ENCODE data around the gene ST3GAL2. TPM values are rescaled to one million over a fixed set of nuclear protein-coding genes. Genes with fewer than 3 reads are reported as not detected.

ST3GAL2 gene
- polyA plus RNA-seq, 2 of the 4 experiments (the other 2 are of a cell fraction) = 11.1 to 16.3 TPM

GRCh38 chr16:70428178-70428998, 10.5 kb downstream of the ST3GAL2 start:
- no peaks in the 10 kb centered on the region for H3K9me3 ChIP-seq

More at GRCh38 chr16:70428178-70428998, 10.5 kb downstream of the ST3GAL2 start:
- under 1% methylated on average over 9 of the region's 9 CpGs for WGBS (ENCODE audit: missing lambda C conversion rate)
- FAIRE-seq (no peak), ATAC-seq (peak; percentile 87 to 88), DNase-seq (ENCODE audit: low read depth in 1 of 2, low spot score in 1 of 2) (peak; percentile 94 to 96)
- Histone ChIP-seq H3K4me1 (peaks cover 65% of the 10 kb centered on the region), H3K27ac (peak overlapping the region; percentile 93 to 95), H3K4me2 (peak overlapping the region; percentile 81), H3K4me3 (no peak overlapping the region)
- ChIA-PET POLR2A (interaction anchor here (0.9 to 1.5 kb wide), 5 partner anchors 10 to 82 kb away, joined by 4 to 29 read pairs (median 4); partner anchors contain the start of genes DDX19A, FCSK and ST3GAL2), CTCF (interaction anchor here (0.9 to 1.1 kb wide), 5 partner anchors 11 to 57 kb away, joined by 3 to 4 read pairs (median 3); partner anchors contain the start of gene ST3GAL2)
- TF ChIP-seq NPAS2 (CRISPR knock-in tag; IDR thresholded peaks at IDR 0.05; ENCODE audit: borderline replicate concordance) = no peak
- TF ChIP-seq CEBPB (IDR thresholded peaks at IDR 0.05) = peak in 1 of 2 experiments; percentile 85; a peak in 2 of 4 replicates
- peak; percentile 89; the same call in 1 of the 2 replicates for TF ChIP-seq HOXB5 (CRISPR knock-in tag; IDR thresholded peaks at IDR 0.05)
- peak; percentile 80; the same call in 1 of the 2 replicates for TF ChIP-seq TP53 (CRISPR knock-in tag; IDR thresholded peaks at IDR 0.05)
- TF ChIP-seq JUN (IDR thresholded peaks at IDR 0.05) = peak; percentile 79 to 91; a peak in 4 of 5 replicates
- no peak for TF ChIP-seq EHMT2 (IDR thresholded peaks at IDR 0.05; ENCODE audit: low read depth)
- no peak for TF ChIP-seq ZNF302 (CRISPR knock-in tag; IDR thresholded peaks at IDR 0.05)
- peak; percentile 28 to 42; a peak in 4 of 5 replicates for TF ChIP-seq RAD21 (conservative IDR thresholded peaks at IDR 0.05 in 1 of 2, IDR thresholded peaks at IDR 0.05 in 1 of 2)
- TF ChIP-seq POLR2A (IDR thresholded peaks at IDR 0.05; ENCODE audit: low read length) = no peak; the same call in 1 of the 2 replicates
- no peak for TF ChIP-seq JUNB (IDR thresholded peaks at IDR 0.05)
- TF ChIP-seq, protein P1, sequence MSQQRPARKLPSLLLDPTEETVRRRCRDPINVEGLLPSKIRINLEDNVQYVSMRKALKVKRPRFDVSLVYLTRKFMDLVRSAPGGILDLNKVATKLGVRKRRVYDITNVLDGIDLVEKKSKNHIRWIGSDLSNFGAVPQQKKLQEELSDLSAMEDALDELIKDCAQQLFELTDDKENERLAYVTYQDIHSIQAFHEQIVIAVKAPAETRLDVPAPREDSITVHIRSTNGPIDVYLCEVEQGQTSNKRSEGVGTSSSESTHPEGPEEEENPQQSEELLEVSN (IDR thresholded peaks at IDR 0.05; ENCODE audit: borderline replicate concordance, low read depth) = 0 out of 2 replicates have a peak, but pooled peaks have one; percentile 13
- no peak for TF ChIP-seq HMGXB4 (CRISPR knock-in tag; IDR thresholded peaks at IDR 0.05; ENCODE audit: borderline replicate concordance)
- no peak for TF ChIP-seq KDM5A (IDR thresholded peaks at IDR 0.05)
- TF ChIP-seq PBX3 (IDR thresholded peaks at IDR 0.05) = peak; percentile 93
- 0 out of 3 replicates have a peak, but pooled peaks have one; percentile 26 for TF ChIP-seq BCL3 (IDR thresholded peaks at IDR 0.05)
- no peak for TF ChIP-seq FOSL2 (IDR thresholded peaks at IDR 0.05)
- peak; percentile 45; the same call in 1 of the 2 replicates for TF ChIP-seq FOSL2 (CRISPR knock-in tag; IDR thresholded peaks at IDR 0.05)
- TF ChIP-seq MYC (IDR thresholded peaks at IDR 0.05; ENCODE audit: borderline replicate concordance, low read length) = peak; percentile 59; the same call in 1 of the 2 replicates
- peak in 1 of 2 experiments; percentile 65; a peak in 2 of 5 replicates for TF ChIP-seq EP300 (IDR thresholded peaks at IDR 0.05)
- TF ChIP-seq, protein P2, sequence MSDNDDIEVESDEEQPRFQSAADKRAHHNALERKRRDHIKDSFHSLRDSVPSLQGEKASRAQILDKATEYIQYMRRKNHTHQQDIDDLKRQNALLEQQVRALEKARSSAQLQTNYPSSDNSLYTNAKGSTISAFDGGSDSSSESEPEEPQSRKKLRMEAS (IDR thresholded peaks at IDR 0.05) = peak; percentile 94
- no peak for TF ChIP-seq EHF (CRISPR knock-in tag; IDR thresholded peaks at IDR 0.05)
- no peak for TF ChIP-seq CBX8 (IDR thresholded peaks at IDR 0.05)
- TF ChIP-seq GATA3 (IDR thresholded peaks at IDR 0.05; ENCODE audit: borderline replicate concordance) = peak; percentile 85
- TF ChIP-seq MAFK (IDR thresholded peaks at IDR 0.05; ENCODE audit: partially characterized antibody) = no peak
